CD4-positive, alpha-beta T cell (primary cell): Measurements from ENCODE around the gene PRRT4. TPM values are rescaled to one million over a fixed set of nuclear protein-coding genes. Genes with fewer than 3 reads are reported as not detected.

Experiments used
- ATAC-seq: fragments of 200-7000 bp; cut with Tn5 transposase; one replicate; pipeline ENCODE4 v1.10.0; 2022; ENCODE audit warnings: mild to moderate bottlenecking; ENCODE audit not compliant: poor library complexity
- CTCF ChIA-PET: fragments of 350-600 bp; sonication (Branson Sonifier 250); formaldehyde crosslinking; loops from one replicate; lab custom pipeline; 2021; ENCODE audit warnings: antibody characterized with exemption, inconsistent platforms; lab: Charles Lee
- POLR2A ChIA-PET: fragments of 350-600 bp; sonication (Branson Sonifier 250); formaldehyde crosslinking; loops from one replicate; lab custom pipeline; 2021; ENCODE audit warnings: antibody characterized with exemption, inconsistent platforms; lab: Charles Lee
- DNase-seq, 14 experiments: peaks; one replicate each; pipeline ENCODE4 v3.0.0-alpha.2; 2013 to 2020; ENCODE audit warnings: mixed read lengths in 2 of 14
- H3K27ac ChIP-seq, 2 donors: one replicate each; pipeline versions ENCODE4 v1.5.1 to v1.7.0; 2013; ENCODE audit warnings: low read length in 2 of 2, low read depth in 1 of 2, mild to moderate bottlenecking in 1 of 2
- H3K27me3 ChIP-seq, 2 experiments: 1 replicate in 1 of 2; 2 replicates in 1 of 2; pipeline versions ENCODE4 v1.6.1 to v1.7.0; 2013; ENCODE audit warnings: low read length in 2 of 2, control low read depth in 1 of 2, mild to moderate bottlenecking in 1 of 2, moderate library complexity in 1 of 2; ENCODE audit not compliant: insufficient read depth in 2 of 2, control insufficient read depth in 1 of 2
- H3K36me3 ChIP-seq: one replicate; pipeline ENCODE4 v1.6.1; 2013; ENCODE audit warnings: low read length, control low read depth; ENCODE audit not compliant: insufficient read depth
- H3K4me1 ChIP-seq: one replicate; pipeline ENCODE4 v1.6.1; 2013; ENCODE audit warnings: low read length, control low read depth; ENCODE audit not compliant: insufficient read depth
- H3K4me3 ChIP-seq: one replicate; pipeline ENCODE4 v1.5.1; 2013; ENCODE audit warnings: mild to moderate bottlenecking, low read length, moderate library complexity
- H3K9me3 ChIP-seq, 2 experiments: 1 replicate in 1 of 2; 2 replicates in 1 of 2; pipeline versions ENCODE4 v1.6.1 to v1.7.0; 2013; ENCODE audit warnings: low read length in 2 of 2, mild to moderate bottlenecking in 2 of 2, control low read depth in 1 of 2, moderate library complexity in 1 of 2; ENCODE audit not compliant: control insufficient read depth in 1 of 2, insufficient read depth in 1 of 2
- H3K27ac Mint-ChIP-seq: one replicate; pipeline ENCODE4 v1.8.0; 2020; ENCODE audit warnings: mixed read lengths
- H3K27me3 Mint-ChIP-seq: one replicate; pipeline ENCODE4 v1.8.0; 2021; ENCODE audit warnings: mixed read lengths
- H3K36me3 Mint-ChIP-seq: one replicate; pipeline ENCODE4 v1.8.0; 2021; ENCODE audit warnings: low read depth, mixed read lengths
- H3K4me1 Mint-ChIP-seq: one replicate; pipeline ENCODE4 v1.8.0; 2021; ENCODE audit warnings: low read depth, mixed read lengths
- H3K4me3 Mint-ChIP-seq: one replicate; pipeline ENCODE4 v1.8.0; 2020; ENCODE audit warnings: mild to moderate bottlenecking, mixed read lengths
- H3K9me3 Mint-ChIP-seq: one replicate; pipeline ENCODE4 v1.8.0; 2020; ENCODE audit warnings: mixed read lengths
- CTCF ChIP-seq: fragments of 200-600 bp; IDR thresholded peaks from one replicate; pipeline ENCODE4 v1.8.0; 2022; ENCODE audit warnings: antibody characterized with exemption, mild to moderate bottlenecking
- intact Hi-C, 2 experiments: fragments of 100-400 bp; cut with DNase I in 1 of 2; cut with micrococcal nuclease in 1 of 2; formaldehyde crosslinking; loops; one replicate each; pipeline versions ENCODE4 v1.15.1 to v1.9.0; 2023 to 2025; cut with DNase I, micrococcal nuclease
- total RNA-seq, 174 experiments: library from RNA in 2 of 174; stranded (reverse) in 2 of 174; gene quantifications; one replicate each; pipeline ENCODE4 v1.2.3 and lab custom pipeline; 2021 to 2026

Gene PRRT4
- total RNA-seq, 2 experiments from 2014 or later, result 0.47 to 0.63 TPM

- Mint-ChIP-seq H3K4me1 (peaks cover 42% of the 10 kb centered on the region), H3K9me3 (no peaks in the 10 kb centered on the region), H3K27me3 (no peaks in the 10 kb centered on the region), H3K27ac (peak within 1 kb of the TSS; percentile 86), H3K4me3 (peak within 1 kb of the TSS; percentile 92), H3K36me3 (no peaks in the 10 kb centered on the region)
- CTCF ChIA-PET, result interaction anchor here (1.2 to 2.6 kb wide), 6 partner anchors 12 to 51 kb away, joined by 3 to 14 read pairs (median 6); partner anchors contain the start of gene HILPDA
- peak; percentile 72 for ATAC-seq
- H3K36me3 ChIP-seq, result no peaks in the 10 kb centered on the region
- H3K4me1 ChIP-seq, result peaks cover 50% of the 10 kb centered on the region
- peak within 1 kb of the TSS; percentile 95 for H3K4me3 ChIP-seq
- intact Hi-C loops, result loop anchor here in 1 of 2 experiments (5.0 kb wide), 3 partner anchors 68 to 823 kb away; partner anchors contain the start of genes ARF5, GCC1, RBM28 and SND1
- DNase-seq, result peak; percentile 65 to 91 (median 85)
- peak within 1 kb of the TSS; percentile 66 to 85 for H3K27ac ChIP-seq
- no peak for TF ChIP-seq CTCF
- no peaks in the 10 kb centered on the region for H3K9me3 ChIP-seq
- no peaks in the 10 kb centered on the region for H3K27me3 ChIP-seq
- POLR2A ChIA-PET, result interaction anchor here (1.1 to 1.7 kb wide), 2 partner anchors 12 to 66 kb away, joined by 5 to 8 read pairs; partner anchors contain the start of gene RBM28
Measured at GRCh38 chr7:128409596-128410450, 48.3 kb upstream of the PRRT4 start, which contains the start of gene IMPDH1. TSS of gene IMPDH1 (minus strand) at chr7:128409982. CDS start at chr7:128409901, 81 bp downstream.

- Mint-ChIP-seq H3K27ac (peak overlapping the region; percentile 78), H3K4me1 (peaks cover 51% of the 10 kb centered on the region), H3K36me3 (no peaks in the 10 kb centered on the region), H3K4me3 (peak overlapping the region; percentile 89), H3K27me3 (no peaks in the 10 kb centered on the region), H3K9me3 (no peaks in the 10 kb centered on the region)
- POLR2A ChIA-PET, result interaction anchor here (0.6 to 1.7 kb wide), 4 partner anchors 10 to 74 kb away, joined by 3 to 9 read pairs (median 4); partner anchors contain the start of gene HILPDA
- DNase-seq (peak in 2 of 14 experiments; percentile 21 to 30), ATAC-seq (no peak)
- Histone ChIP-seq H3K27me3 (no peaks in the 10 kb centered on the region), H3K36me3 (no peaks in the 10 kb centered on the region), H3K27ac (peak overlapping the region; percentile 53 to 63), H3K4me3 (peak overlapping the region; percentile 95), H3K9me3 (no peaks in the 10 kb centered on the region), H3K4me1 (peaks cover 59% of the 10 kb centered on the region)
- intact Hi-C loops, result loop anchor here in 1 of 2 experiments (5.0 kb wide), 2 partner anchors 67 to 757 kb away; partner anchors contain the start of genes RBM28 and SND1
- CTCF ChIA-PET, result interaction anchor here (0.7 to 3.1 kb wide), 7 partner anchors 10 to 62 kb away, joined by 3 to 14 read pairs (median 6); partner anchors contain the start of gene HILPDA
- TF ChIP-seq CTCF, result no peak
Measured at GRCh38 chr7:128408709-128409595, 47.5 kb upstream of the PRRT4 start.
